Esophagus (tissue), 2 donors: ENCODE results near the gene HOXA11. TPM values are rescaled to one million over a fixed set of nuclear protein-coding genes. Genes with fewer than 3 reads are reported as not detected.

Experiments
- H3K27ac ChIP-seq, 2 donors: one replicate each; pipeline ENCODE4 v1.5.1; 2013; ENCODE audit warnings: low read depth in 2 of 2, mild to moderate bottlenecking in 2 of 2, inconsistent platforms in 1 of 2, low read length in 1 of 2, moderate library complexity in 1 of 2
- H3K27me3 ChIP-seq, 2 donors: one replicate each; pipeline ENCODE4 v1.6.1; 2013; ENCODE audit warnings: low read length in 2 of 2, control low read depth in 1 of 2, mild to moderate bottlenecking in 1 of 2; ENCODE audit not compliant: insufficient read depth in 2 of 2, control insufficient read depth in 1 of 2
- H3K36me3 ChIP-seq, 2 donors: one replicate each; pipeline ENCODE4 v1.6.1; 2013; ENCODE audit warnings: low read length in 1 of 2; ENCODE audit not compliant: control insufficient read depth in 2 of 2, insufficient read depth in 2 of 2
- H3K4me1 ChIP-seq, 2 donors: one replicate each; pipeline ENCODE4 v1.6.1; 2013; ENCODE audit warnings: low read length in 1 of 2; ENCODE audit not compliant: control insufficient read depth in 2 of 2, insufficient read depth in 2 of 2
- H3K4me3 ChIP-seq, 2 donors: one replicate each; pipeline ENCODE4 v1.5.1; 2013; ENCODE audit warnings: low read length in 2 of 2, mild to moderate bottlenecking in 2 of 2, low read depth in 1 of 2, moderate library complexity in 1 of 2
- H3K9me3 ChIP-seq, 2 donors: one replicate each; pipeline ENCODE4 v1.6.1; 2013; ENCODE audit warnings: mild to moderate bottlenecking in 2 of 2, low read depth in 1 of 2, low read length in 1 of 2, moderate library complexity in 1 of 2; ENCODE audit not compliant: control insufficient read depth in 2 of 2, insufficient read depth in 1 of 2
- WGBS, 2 donors: extraction: QIAGEN DNeasy Blood & Tissue Kit; methylation state at CpG; one replicate each; pipeline ENCODE4 v1.1.7; 2013; 5-methylcytosine and 5-hydroxymethylcytosine counted together
- polyA plus RNA-seq, 2 donors: library from polyadenylated mRNA; stranded (reverse); fragments of 200-250 nt; gene quantifications; one replicate each; pipeline ENCODE4 v1.2.3, GENCODE V29; 2013
- donor health status: healthy with polysubstance abuse.
- donor health status: Bipolar disorder and iron deficiency.

HOXA11 gene
- polyA plus RNA-seq, 2 donors, result not detected

- WGBS, 2 donors, result 25 to 46% methylated on average over 28 of the region's 28 CpGs
- Histone ChIP-seq H3K4me3 (peak overlapping the region; percentile 24 to 48), H3K27me3 (peaks cover 0 to 10% of the 10 kb centered on the region in 2 donors), H3K9me3 (no peaks in the 10 kb centered on the region), H3K4me1 (peaks cover 0 to 15% of the 10 kb centered on the region in 2 donors), H3K36me3 (no peaks in the 10 kb centered on the region), H3K27ac (peak overlapping the region in 1 of 2 donors; percentile 12)
Measured at GRCh38 chr7:27148031-27148755, 36.8 kb downstream of the HOXA11 start.

GRCh38 chr7:27147199-27148030 lies 37.6 kb downstream of the HOXA11 start, which contains the start of gene HOXA6:
HOXA6 (minus strand) TSS chr7:27147774; CDS start chr7:27147749, 25 bp downstream.
- H3K27ac ChIP-seq, result peak within 1 kb of the TSS; percentile 12 to 39
- peak within 1 kb of the TSS; percentile 36 to 48 for H3K4me3 ChIP-seq
- H3K9me3 ChIP-seq, result no peaks in the 10 kb centered on the region
- H3K36me3 ChIP-seq, result no peaks in the 10 kb centered on the region
- 27 to 34% methylated on average over 51 to 63 of the region's 63 CpGs for WGBS, 2 donors
- H3K4me1 ChIP-seq, result peaks cover 0 to 15% of the 10 kb centered on the region in 2 donors
- peaks cover 0 to 4% of the 10 kb centered on the region in 2 donors for H3K27me3 ChIP-seq

- Histone ChIP-seq H3K4me3 (no peak overlapping the region), H3K27ac (no peak overlapping the region), H3K27me3 (peaks cover 0 to 2% of the 10 kb centered on the region in 2 donors), H3K9me3 (no peaks in the 10 kb centered on the region), H3K36me3 (no peaks in the 10 kb centered on the region), H3K4me1 (peaks cover 2 to 12% of the 10 kb centered on the region in 2 donors)
- 63 to 86% methylated on average over 5 of the region's 5 CpGs for WGBS, 2 donors
Measured at GRCh38 chr7:27146491-27147198, 38.4 kb downstream of the HOXA11 start.

GRCh38 chr7:27145914-27146412 lies 39.1 kb downstream of the HOXA11 start:
- Histone ChIP-seq H3K9me3 (no peaks in the 10 kb centered on the region), H3K36me3 (no peaks in the 10 kb centered on the region), H3K4me1 (peaks cover 3 to 9% of the 10 kb centered on the region in 2 donors), H3K4me3 (no peak overlapping the region), H3K27me3 (peaks cover 0 to 2% of the 10 kb centered on the region in 2 donors), H3K27ac (no peak overlapping the region)
- 87 to 89% methylated on average over 11 of the region's 11 CpGs for WGBS, 2 donors

GRCh38 chr7:27145165-27145913 lies 39.7 kb downstream of the HOXA11 start:
- no peaks in the 10 kb centered on the region for H3K36me3 ChIP-seq
- no peak overlapping the region for H3K4me3 ChIP-seq
- 64 to 83% methylated on average over 47 of the region's 47 CpGs for WGBS, 2 donors
- peaks cover 0 to 2% of the 10 kb centered on the region in 2 donors for H3K27me3 ChIP-seq
- no peak overlapping the region for H3K27ac ChIP-seq
- H3K4me1 ChIP-seq, result peaks cover 3 to 6% of the 10 kb centered on the region in 2 donors
- no peaks in the 10 kb centered on the region for H3K9me3 ChIP-seq

GRCh38 chr7:27144781-27145164 lies 40.3 kb downstream of the HOXA11 start:
- Histone ChIP-seq H3K4me3 (peak overlapping the region in 1 of 2 donors; percentile 76), H3K36me3 (no peaks in the 10 kb centered on the region), H3K4me1 (peaks cover 3 to 6% of the 10 kb centered on the region in 2 donors), H3K27ac (no peak overlapping the region), H3K9me3 (no peaks in the 10 kb centered on the region), H3K27me3 (peaks cover 0 to 2% of the 10 kb centered on the region in 2 donors)
- WGBS, 2 donors, result 49 to 61% methylated on average over 31 of the region's 31 CpGs

GRCh38 chr7:27143950-27144780 lies 40.9 kb downstream of the HOXA11 start:
- WGBS, 2 donors, result 33 to 42% methylated on average over 40 of the region's 40 CpGs
- Histone ChIP-seq H3K4me3 (peak overlapping the region; percentile 22 to 76), H3K27me3 (peaks cover 0 to 2% of the 10 kb centered on the region in 2 donors)

More at GRCh38 chr7:27143950-27144780, 40.9 kb downstream of the HOXA11 start:
- Histone ChIP-seq H3K27ac (peak overlapping the region in 1 of 2 donors; percentile 19), H3K4me1 (peaks cover 3 to 6% of the 10 kb centered on the region in 2 donors), H3K36me3 (no peaks in the 10 kb centered on the region), H3K9me3 (no peaks in the 10 kb centered on the region)
